Upper lobe of right lung (tissue), 1 donor: Measurements from ENCODE around the gene INPP5A. TPM values are rescaled to one million over a fixed set of nuclear protein-coding genes. Genes with fewer than 3 reads are reported as not detected.

Experiments used
- ATAC-seq: fragments of 200-7000 bp; cut with Tn5 transposase; one replicate; pipeline ENCODE4 v1.9.1; 2020; ENCODE audit warnings: mild to moderate bottlenecking, moderate library complexity
- DNase-seq: peaks from one replicate; pipeline ENCODE4 v3.0.0-alpha.2; 2020
- H3K27ac ChIP-seq: fragments of 200-600 bp; one replicate; pipeline ENCODE4 v1.8.0; 2022
- H3K27me3 ChIP-seq: fragments of 200-600 bp; one replicate; pipeline ENCODE4 v1.8.0; 2022; ENCODE audit warnings: mild to moderate bottlenecking
- H3K36me3 ChIP-seq: fragments of 200-600 bp; one replicate; pipeline ENCODE4 v1.8.0; 2022
- H3K4me1 ChIP-seq: fragments of 200-600 bp; one replicate; pipeline ENCODE4 v1.8.0; 2022
- H3K4me3 ChIP-seq: fragments of 200-600 bp; one replicate; pipeline ENCODE4 v1.8.0; 2022; ENCODE audit warnings: mild to moderate bottlenecking
- H3K9me3 ChIP-seq: fragments of 200-600 bp; one replicate; pipeline ENCODE4 v1.8.0; 2022
- intact Hi-C: fragments of 100-400 bp; cut with DNase I; formaldehyde crosslinking; loops from one replicate; pipeline ENCODE4 v1.11.0; 2022
- total RNA-seq: library from RNA; stranded (reverse); fragmentation: NEBNext Ultra II Directional; extraction: Animal tissue kit (Norgen Biotek cat#: 25700); gene quantifications from one replicate; pipeline ENCODE4 v1.2.1, GENCODE V29; 2021
- TF ChIP-seq, protein P1 (sequence below): fragments of 200-600 bp; IDR thresholded peaks from one replicate; pipeline ENCODE4 v1.8.0; 2022; ENCODE audit warnings: antibody characterized with exemption
- donor health status: DM: no; HTN: yes; CAD: no; lungs with severe emphysema.

INPP5A gene
- total RNA-seq, 1 donor from 2014 or later = 38.3 TPM

DNA sequence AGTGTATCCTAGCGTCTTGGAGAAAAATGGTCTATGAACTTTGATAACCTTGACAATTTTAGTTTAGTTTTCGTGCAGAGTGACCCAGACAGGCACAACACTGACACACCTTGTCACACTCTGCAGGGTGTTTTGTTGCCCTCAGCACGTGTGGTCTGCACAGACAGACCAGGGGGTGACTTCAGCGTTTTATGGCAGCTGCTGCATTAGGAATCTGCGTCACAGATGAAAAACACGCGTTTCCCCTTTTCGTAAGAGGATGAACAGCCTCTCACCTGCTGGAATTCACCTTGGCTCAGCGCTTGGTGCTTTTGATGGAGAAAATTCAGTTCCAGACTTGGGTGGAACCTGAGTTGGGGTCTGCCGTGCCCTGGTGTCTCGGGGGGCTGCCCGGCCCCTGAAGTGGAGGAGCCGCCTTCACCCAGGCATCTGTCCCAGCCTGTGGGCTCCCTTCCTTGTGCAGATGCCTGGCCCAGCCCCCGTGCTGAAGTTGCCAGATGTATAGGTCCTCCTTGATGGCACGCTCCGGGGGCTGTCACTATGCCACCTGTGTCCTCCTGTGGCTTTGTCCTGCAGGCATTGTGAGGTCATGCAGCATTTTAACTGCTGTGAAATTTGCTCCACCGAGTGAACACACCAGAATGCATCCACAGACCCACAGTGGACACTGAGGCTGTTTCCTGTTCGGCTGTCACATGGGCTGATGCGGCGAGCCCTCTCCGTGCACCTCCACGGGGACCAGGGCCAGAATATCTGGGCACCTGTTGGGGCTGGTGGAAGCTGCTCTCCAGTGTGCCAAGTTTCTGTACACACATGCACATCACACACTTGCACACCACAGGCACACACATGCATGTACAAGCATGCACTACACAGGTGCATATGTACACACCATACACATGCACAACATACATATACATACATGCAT, 18.3 kb downstream of the INPP5A start:
- Histone ChIP-seq H3K36me3 (no peaks in the 10 kb centered on the region), H3K4me1 (peaks cover 12% of the 10 kb centered on the region), H3K27ac (no peak overlapping the region), H3K27me3 (no peaks in the 10 kb centered on the region), H3K9me3 (no peaks in the 10 kb centered on the region), H3K4me3 (no peak overlapping the region)
- intact Hi-C loops = no loop called here
- ATAC-seq (no peak), DNase-seq (peak; percentile 61)
- TF ChIP-seq, protein P1, sequence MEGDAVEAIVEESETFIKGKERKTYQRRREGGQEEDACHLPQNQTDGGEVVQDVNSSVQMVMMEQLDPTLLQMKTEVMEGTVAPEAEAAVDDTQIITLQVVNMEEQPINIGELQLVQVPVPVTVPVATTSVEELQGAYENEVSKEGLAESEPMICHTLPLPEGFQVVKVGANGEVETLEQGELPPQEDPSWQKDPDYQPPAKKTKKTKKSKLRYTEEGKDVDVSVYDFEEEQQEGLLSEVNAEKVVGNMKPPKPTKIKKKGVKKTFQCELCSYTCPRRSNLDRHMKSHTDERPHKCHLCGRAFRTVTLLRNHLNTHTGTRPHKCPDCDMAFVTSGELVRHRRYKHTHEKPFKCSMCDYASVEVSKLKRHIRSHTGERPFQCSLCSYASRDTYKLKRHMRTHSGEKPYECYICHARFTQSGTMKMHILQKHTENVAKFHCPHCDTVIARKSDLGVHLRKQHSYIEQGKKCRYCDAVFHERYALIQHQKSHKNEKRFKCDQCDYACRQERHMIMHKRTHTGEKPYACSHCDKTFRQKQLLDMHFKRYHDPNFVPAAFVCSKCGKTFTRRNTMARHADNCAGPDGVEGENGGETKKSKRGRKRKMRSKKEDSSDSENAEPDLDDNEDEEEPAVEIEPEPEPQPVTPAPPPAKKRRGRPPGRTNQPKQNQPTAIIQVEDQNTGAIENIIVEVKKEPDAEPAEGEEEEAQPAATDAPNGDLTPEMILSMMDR = no peak

DNA sequence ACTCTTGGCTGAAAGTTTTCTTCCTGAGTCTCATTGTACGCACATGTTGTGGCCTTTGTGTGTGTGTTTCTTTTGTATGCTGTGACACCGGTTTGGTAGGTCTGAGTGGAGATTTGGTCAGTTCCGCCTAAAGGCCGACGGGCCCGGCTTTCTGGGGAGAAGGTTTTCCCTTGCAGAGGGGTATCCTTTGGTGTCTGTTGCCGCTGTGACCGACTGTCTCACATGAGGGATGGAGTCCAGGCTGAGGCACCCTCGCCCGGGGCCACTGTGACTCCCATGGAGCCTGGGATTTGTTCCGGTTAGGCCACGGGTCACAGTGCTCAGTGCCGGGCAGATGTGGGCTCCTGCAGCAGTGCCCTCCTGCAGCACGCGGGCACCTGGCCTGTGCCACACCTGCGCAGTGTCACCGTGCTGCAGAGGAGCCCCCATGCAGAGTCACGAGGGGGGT, 19.4 kb downstream of the INPP5A start:
- DNase-seq = peak; percentile 59
- TF ChIP-seq, protein P1 = no peak
- peaks cover 8% of the 10 kb centered on the region for H3K4me1 ChIP-seq

DNA sequence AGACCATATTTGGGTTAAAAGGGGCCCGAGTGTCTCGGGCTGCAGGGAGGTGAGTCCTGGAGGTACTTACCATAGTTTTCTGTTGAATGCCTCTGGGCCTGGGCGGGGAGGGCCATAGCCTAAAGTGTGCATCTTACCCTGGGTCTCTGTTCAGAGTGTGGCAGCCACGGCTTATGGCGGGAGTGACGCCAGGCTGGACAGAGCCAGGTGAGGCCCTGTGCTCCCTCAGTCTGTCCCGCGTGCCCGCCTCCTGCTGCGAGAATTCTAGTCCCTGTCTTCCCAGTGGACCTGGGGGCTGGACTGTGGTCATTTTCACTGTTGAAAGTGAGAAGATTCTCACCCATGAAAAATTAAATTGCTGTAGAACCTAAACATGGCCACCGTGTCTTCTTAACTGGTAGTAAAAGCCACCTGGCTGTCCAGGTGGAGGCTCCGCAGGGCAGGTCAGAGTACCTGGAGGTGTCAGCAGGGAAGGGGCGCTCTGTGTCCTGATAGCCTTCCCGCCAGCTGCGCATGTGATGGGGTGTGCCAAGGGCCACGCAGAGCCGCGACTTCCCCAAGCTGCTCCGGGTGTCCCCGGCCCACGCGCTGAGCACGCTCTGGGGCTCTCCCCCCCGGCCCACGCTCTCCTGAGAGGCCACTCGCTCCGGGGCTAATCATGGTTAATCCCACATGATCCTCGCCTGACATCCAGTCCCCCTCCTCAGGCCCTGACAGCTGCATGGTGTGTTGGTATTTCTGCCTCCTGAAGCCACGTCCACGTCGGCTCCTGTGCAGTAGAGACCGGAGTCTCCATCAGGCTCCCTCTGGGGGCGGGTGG, 20.3 kb downstream of the INPP5A start:
- intact Hi-C loops = no loop called here
- peaks cover 8% of the 10 kb centered on the region for H3K4me1 ChIP-seq
- no peaks in the 10 kb centered on the region for H3K36me3 ChIP-seq
- no peak for DNase-seq
- no peaks in the 10 kb centered on the region for H3K27me3 ChIP-seq
- TF ChIP-seq, protein P1 = no peak
- no peak overlapping the region for H3K27ac ChIP-seq
- no peaks in the 10 kb centered on the region for H3K9me3 ChIP-seq
- no peak for ATAC-seq
- no peak overlapping the region for H3K4me3 ChIP-seq

More for the DNA sequence above, 19.4 kb downstream of the INPP5A start:
- Histone ChIP-seq H3K27me3 (no peaks in the 10 kb centered on the region), H3K4me3 (no peak overlapping the region), H3K36me3 (no peaks in the 10 kb centered on the region), H3K27ac (no peak overlapping the region), H3K9me3 (no peaks in the 10 kb centered on the region)
- intact Hi-C loops = no loop called here
- no peak for ATAC-seq

DNA sequence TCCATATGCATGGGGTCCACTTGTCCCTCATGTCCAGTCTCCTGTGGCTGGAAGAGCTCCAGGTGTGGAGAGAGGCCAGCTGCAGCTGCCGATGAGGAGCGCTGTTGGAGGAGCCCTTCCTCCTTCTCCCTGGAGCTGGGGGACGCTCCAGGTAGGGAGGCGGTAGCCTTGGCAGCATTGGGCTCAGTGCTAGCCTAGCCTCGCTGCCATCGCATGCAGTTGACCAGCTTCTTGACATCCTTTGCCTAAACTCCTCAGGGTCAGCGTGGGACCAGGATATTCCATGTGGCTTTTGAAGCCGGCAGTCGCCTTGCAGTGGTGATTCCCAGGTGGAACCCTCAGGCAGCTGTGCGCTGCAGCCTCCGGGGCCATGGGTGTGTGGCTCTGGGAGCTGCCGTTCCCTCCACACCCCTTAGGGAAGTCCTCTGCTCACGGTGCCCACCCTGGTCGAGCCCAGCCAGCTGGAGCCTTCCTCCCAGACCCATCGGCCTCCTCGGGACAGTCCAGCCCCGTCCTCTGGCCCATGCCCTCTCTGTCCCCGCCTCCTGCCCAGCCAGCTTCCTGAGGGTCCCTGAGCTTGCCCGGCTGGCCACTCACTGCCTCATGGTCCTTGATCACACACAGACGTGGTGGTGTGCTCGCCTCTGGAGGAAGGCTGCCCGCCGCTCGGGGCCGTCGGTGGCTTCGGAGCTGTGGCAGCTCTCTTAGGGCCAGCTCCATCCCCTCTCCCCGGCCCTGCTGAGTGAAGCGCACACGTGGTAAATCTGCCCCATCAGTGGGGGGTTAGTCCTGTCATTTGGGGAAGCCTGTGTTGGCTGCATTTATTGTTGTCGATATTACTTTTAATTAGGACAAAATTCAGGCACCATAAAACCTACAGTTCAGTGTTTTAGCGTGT, 21.2 kb downstream of the INPP5A start:
- TF ChIP-seq, protein P1 = no peak
- peaks cover 8% of the 10 kb centered on the region for H3K4me1 ChIP-seq
- no peaks in the 10 kb centered on the region for H3K36me3 ChIP-seq
- H3K27ac ChIP-seq = no peak overlapping the region
- H3K4me3 ChIP-seq = no peak overlapping the region
- no peak for ATAC-seq
- intact Hi-C loops = no loop called here
- no peak for DNase-seq
- no peaks in the 10 kb centered on the region for H3K9me3 ChIP-seq
- no peaks in the 10 kb centered on the region for H3K27me3 ChIP-seq

DNA sequence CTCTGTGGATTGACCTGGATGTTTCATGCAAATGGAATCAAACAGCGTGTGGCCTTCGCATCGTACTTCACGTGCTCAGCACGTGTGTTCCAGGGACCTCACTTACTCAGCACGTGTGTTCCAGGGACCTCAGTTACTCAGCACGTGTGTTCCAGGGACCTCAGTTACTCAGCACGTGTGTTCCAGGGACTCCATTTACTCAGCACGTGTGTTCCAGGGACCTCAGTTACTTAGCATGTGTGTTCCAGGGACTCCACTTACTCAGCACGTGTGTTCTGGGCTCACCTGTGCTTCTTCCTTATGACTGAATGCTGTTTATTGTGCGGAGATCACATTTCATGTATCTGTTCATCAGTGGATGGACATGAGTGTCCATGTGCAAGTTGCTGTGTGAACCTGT, 22.0 kb downstream of the INPP5A start:
- H3K4me1 ChIP-seq = peaks cover 8% of the 10 kb centered on the region

More for the DNA sequence above, 22.0 kb downstream of the INPP5A start:
- no peak for DNase-seq
- Histone ChIP-seq H3K36me3 (no peaks in the 10 kb centered on the region), H3K27ac (no peak overlapping the region), H3K9me3 (no peaks in the 10 kb centered on the region), H3K4me3 (no peak overlapping the region), H3K27me3 (no peaks in the 10 kb centered on the region)
- intact Hi-C loops = no loop called here
- TF ChIP-seq, protein P1 = no peak
- no peak for ATAC-seq
